NT2/D1 (cell line): ENCODE data around the gene VMP1.

ENCODE experiments used
- SUZ12 ChIP-seq: IDR thresholded peaks from 2 replicates; pipeline ENCODE4 v1.6.1; 2011; ENCODE audit not compliant: insufficient read length, insufficient read depth; ENCODE audit errors: extremely low read depth
- YY1 ChIP-seq: IDR thresholded peaks from 2 replicates; pipeline ENCODE4 v1.6.1; 2011; ENCODE audit not compliant: insufficient read length, insufficient read depth
- ZNF274 ChIP-seq: IDR thresholded peaks from 2 replicates; pipeline ENCODE4 v1.6.1; 2011; ENCODE audit warnings: mild to moderate bottlenecking, low read depth, low read length

- TF ChIP-seq ZNF274: no peak
- no peak for TF ChIP-seq SUZ12
- TF ChIP-seq YY1: no peak
These were observed 41.1 kb downstream of the VMP1 start for GRCh38 chr17:59748591-59748990.
